ENCODE data around the gene SLC10A3. TPM values are rescaled to one million over a fixed set of nuclear protein-coding genes. Genes with fewer than 3 reads are reported as not detected.

SLC10A3 gene, protein sequence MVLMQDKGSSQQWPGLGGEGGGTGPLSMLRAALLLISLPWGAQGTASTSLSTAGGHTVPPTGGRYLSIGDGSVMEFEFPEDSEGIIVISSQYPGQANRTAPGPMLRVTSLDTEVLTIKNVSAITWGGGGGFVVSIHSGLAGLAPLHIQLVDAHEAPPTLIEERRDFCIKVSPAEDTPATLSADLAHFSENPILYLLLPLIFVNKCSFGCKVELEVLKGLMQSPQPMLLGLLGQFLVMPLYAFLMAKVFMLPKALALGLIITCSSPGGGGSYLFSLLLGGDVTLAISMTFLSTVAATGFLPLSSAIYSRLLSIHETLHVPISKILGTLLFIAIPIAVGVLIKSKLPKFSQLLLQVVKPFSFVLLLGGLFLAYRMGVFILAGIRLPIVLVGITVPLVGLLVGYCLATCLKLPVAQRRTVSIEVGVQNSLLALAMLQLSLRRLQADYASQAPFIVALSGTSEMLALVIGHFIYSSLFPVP
- 10 to 100 TPM; 15.7 to 16.4 TPM for total RNA-seq
- polyA plus RNA-seq (2013, experiment 1 of 2) = 24.2 TPM
- polyA plus RNA-seq (2013, experiment 2 of 2) = 25.9 TPM
- total RNA-seq = 5.9 to 43.3 (median 22.8) reads per million in 172 experiments

DNA sequence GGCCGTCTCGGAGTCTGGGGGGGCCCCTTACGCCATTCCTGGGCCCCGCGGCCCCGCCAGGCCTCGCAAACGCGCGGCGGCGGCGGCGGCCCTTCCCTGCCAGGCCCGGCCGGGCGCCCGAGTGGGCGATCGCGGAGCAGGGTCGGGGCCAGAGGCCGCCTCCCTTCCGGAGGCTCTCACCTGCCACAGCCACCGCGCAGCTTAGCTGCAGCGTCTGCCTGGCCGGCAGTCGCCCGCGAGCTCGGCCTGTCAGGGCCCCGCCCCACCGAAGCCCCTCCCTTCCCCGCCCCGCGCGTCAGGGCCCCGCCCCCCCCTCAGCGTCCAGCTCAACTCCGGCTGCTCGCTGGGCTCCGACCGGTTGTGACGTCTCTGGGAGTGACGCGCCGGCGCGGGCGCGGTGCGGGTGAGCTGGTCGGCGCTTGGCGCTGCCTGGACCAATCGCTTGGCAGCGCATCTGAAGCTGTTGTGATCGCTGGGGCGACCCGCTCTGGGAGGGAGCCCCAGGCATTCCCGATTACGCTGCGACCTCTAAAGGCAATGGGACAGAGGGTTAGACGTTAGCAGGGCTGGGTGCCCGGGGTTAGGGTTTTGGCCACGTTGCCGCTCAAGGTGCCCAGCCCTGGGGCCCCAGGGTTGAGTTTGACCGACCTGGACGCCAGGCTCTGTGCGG lies at the start of gene SLC10A3:
TSS of gene SLC10A3 (minus strand) at position 216 of the 670 bp plus-strand sequence. CDS start 1,689 bp downstream, outside the sequence.
- ATAC-seq (ENCODE audit: poor library complexity) (peak; percentile 78), DNase-seq (peak; percentile 68 to 95 (median 84))
- POLR2A ChIA-PET = interaction anchor here (0.6 to 3.4 kb wide), 13 partner anchors 20 to 564 kb away, joined by 3 to 35 read pairs (median 5); partner anchors contain the start of genes ATP6AP1, FAM3A, HCFC1 and RPL10
- TF ChIP-seq CTCF (IDR thresholded peaks at IDR 0.05) = no peak
- peak within 1 kb of the TSS; percentile 95 for H3K27ac Mint-ChIP-seq
- H3K4me1 Mint-ChIP-seq (ENCODE audit: low read depth) = peaks cover 11% of the 10 kb centered on the region
- Histone ChIP-seq H3K4me3 (ENCODE audit: low read length) (peak within 1 kb of the TSS; percentile 72), H3K27me3 (ENCODE audit: control insufficient read depth in 1 of 2, insufficient read depth in 2 of 2, low read length in 2 of 2) (no peaks in the 10 kb centered on the region), H3K36me3 (ENCODE audit: insufficient read depth, low read length) (no peaks in the 10 kb centered on the region), H3K4me1 (ENCODE audit: insufficient read depth, low read length) (peaks cover 38% of the 10 kb centered on the region), H3K9me3 (ENCODE audit: control insufficient read depth in 1 of 2, insufficient read depth in 1 of 2, low read length in 2 of 2) (no peaks in the 10 kb centered on the region), H3K27ac (ENCODE audit: low read depth in 1 of 2, low read length in 2 of 2) (peak within 1 kb of the TSS; percentile 53 to 88)
- H3K4me3 Mint-ChIP-seq = peak within 1 kb of the TSS; percentile 91
- no peaks in the 10 kb centered on the region for H3K9me3 Mint-ChIP-seq
- intact Hi-C loops (cut with DNase I, micrococcal nuclease) = loop anchor here in 1 of 2 experiments (1.0 kb wide), 1 partner anchor 32 kb away; the partner anchor contains the start of gene PLXNA3
- H3K27me3 Mint-ChIP-seq = no peaks in the 10 kb centered on the region
- CTCF ChIA-PET = interaction anchor here (0.7 to 1.2 kb wide), 4 partner anchors 12 to 117 kb away, joined by 3 to 9 read pairs (median 3); partner anchors contain the start of genes LAGE3 and RPL10
- H3K36me3 Mint-ChIP-seq (ENCODE audit: low read depth) = peaks cover 6% of the 10 kb centered on the region

- no peaks in the 10 kb centered on the region for H3K9me3 ChIP-seq (ENCODE audit: control insufficient read depth in 1 of 2, insufficient read depth in 1 of 2, low read length in 2 of 2)
- H3K4me3 ChIP-seq (ENCODE audit: low read length) = no peak overlapping the region
- peaks cover 21% of the 10 kb centered on the region for H3K4me1 Mint-ChIP-seq (ENCODE audit: low read depth)
- CTCF ChIA-PET = interaction anchor here (0.8 kb wide), 1 partner anchor 78 kb away, joined by 3 read pairs; no protein-coding TSS in a partner anchor
- no peaks in the 10 kb centered on the region for H3K9me3 Mint-ChIP-seq
- no peaks in the 10 kb centered on the region for H3K27me3 Mint-ChIP-seq
- peaks cover 20% of the 10 kb centered on the region for H3K36me3 ChIP-seq (ENCODE audit: insufficient read depth, low read length)
- DNase-seq (no peak), ATAC-seq (ENCODE audit: poor library complexity) (no peak)
- no peak for TF ChIP-seq CTCF (IDR thresholded peaks at IDR 0.05)
- H3K4me3 Mint-ChIP-seq = no peak overlapping the region
- H3K36me3 Mint-ChIP-seq (ENCODE audit: low read depth) = peaks cover 15% of the 10 kb centered on the region
- POLR2A ChIA-PET = interaction anchor here (0.6 kb wide), 1 partner anchor 191 kb away, joined by 4 read pairs; no protein-coding TSS in a partner anchor
- no peaks in the 10 kb centered on the region for H3K27me3 ChIP-seq (ENCODE audit: control insufficient read depth in 1 of 2, insufficient read depth in 2 of 2, low read length in 2 of 2)
- intact Hi-C loops (cut with DNase I, micrococcal nuclease) = no loop called here
- H3K27ac ChIP-seq (ENCODE audit: low read depth in 1 of 2, low read length in 2 of 2) = no peak overlapping the region
- H3K4me1 ChIP-seq (ENCODE audit: insufficient read depth, low read length) = peaks cover 32% of the 10 kb centered on the region
- no peak overlapping the region for H3K27ac Mint-ChIP-seq
These were observed 48.6 kb upstream of the SLC10A3 start for GRCh38 chrX:154539077-154539476.

DNA sequence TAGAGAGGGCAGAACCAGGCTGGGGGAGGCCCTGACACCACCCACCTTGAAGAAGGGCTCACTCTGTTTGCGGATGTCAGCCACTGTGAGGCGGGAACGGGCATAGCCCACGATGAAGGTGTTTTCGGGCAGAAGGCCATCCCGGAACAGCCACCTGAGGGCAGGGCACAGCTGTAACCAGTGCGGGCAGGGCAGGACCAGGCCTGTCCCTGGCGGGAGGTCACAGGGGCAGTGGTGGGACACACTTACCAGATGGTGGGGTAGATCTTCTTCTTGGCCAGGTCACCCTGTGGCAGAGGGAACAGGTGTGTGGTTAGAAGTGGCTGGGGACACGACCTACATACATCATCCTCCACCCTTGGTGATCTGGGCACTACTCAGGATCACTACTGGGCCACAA lies 45.5 kb upstream of the SLC10A3 start:
- Mint-ChIP-seq H3K27ac (no peak overlapping the region), H3K27me3 (no peaks in the 10 kb centered on the region), H3K4me3 (no peak overlapping the region), H3K9me3 (no peaks in the 10 kb centered on the region), H3K4me1 (ENCODE audit: low read depth) (peaks cover 11% of the 10 kb centered on the region), H3K36me3 (ENCODE audit: low read depth) (peaks cover 6% of the 10 kb centered on the region)
- no peak overlapping the region for H3K27ac ChIP-seq (ENCODE audit: low read depth in 1 of 2, low read length in 2 of 2)
- CTCF ChIA-PET = interaction anchor here (1.5 kb wide), 1 partner anchor 162 kb away, joined by 3 read pairs; no protein-coding TSS in a partner anchor
- peaks cover 9% of the 10 kb centered on the region for H3K4me1 ChIP-seq (ENCODE audit: insufficient read depth, low read length)
- POLR2A ChIA-PET = no interaction called here
- H3K27me3 ChIP-seq (ENCODE audit: control insufficient read depth in 1 of 2, insufficient read depth in 2 of 2, low read length in 2 of 2) = no peaks in the 10 kb centered on the region
- ATAC-seq (ENCODE audit: poor library complexity) = no peak
- intact Hi-C loops (cut with DNase I, micrococcal nuclease) = no loop called here
- DNase-seq = no peak
- no peak for TF ChIP-seq CTCF (IDR thresholded peaks at IDR 0.05)
- no peak overlapping the region for H3K4me3 ChIP-seq (ENCODE audit: low read length)
- H3K36me3 ChIP-seq (ENCODE audit: insufficient read depth, low read length) = peaks cover 34% of the 10 kb centered on the region
- H3K9me3 ChIP-seq (ENCODE audit: control insufficient read depth in 1 of 2, insufficient read depth in 1 of 2, low read length in 2 of 2) = no peaks in the 10 kb centered on the region
